A204.1 (cell line): Measurements from ENCODE around the gene ACOT7.
"Not testable (repeated sequence)": the region's sequence is repeated elsewhere in the genome, so short reads cannot be mapped to it uniquely, and the experiment has no call there.

Source experiments
- FAIRE-seq: peaks from 2 replicates; lab custom pipeline; 2012; peaks lifted over from hg19 to GRCh38; lab: Jason Lieb, UNC

ACOT7 gene, protein sequence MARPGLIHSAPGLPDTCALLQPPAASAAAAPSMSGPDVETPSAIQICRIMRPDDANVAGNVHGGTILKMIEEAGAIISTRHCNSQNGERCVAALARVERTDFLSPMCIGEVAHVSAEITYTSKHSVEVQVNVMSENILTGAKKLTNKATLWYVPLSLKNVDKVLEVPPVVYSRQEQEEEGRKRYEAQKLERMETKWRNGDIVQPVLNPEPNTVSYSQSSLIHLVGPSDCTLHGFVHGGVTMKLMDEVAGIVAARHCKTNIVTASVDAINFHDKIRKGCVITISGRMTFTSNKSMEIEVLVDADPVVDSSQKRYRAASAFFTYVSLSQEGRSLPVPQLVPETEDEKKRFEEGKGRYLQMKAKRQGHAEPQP

DNA sequence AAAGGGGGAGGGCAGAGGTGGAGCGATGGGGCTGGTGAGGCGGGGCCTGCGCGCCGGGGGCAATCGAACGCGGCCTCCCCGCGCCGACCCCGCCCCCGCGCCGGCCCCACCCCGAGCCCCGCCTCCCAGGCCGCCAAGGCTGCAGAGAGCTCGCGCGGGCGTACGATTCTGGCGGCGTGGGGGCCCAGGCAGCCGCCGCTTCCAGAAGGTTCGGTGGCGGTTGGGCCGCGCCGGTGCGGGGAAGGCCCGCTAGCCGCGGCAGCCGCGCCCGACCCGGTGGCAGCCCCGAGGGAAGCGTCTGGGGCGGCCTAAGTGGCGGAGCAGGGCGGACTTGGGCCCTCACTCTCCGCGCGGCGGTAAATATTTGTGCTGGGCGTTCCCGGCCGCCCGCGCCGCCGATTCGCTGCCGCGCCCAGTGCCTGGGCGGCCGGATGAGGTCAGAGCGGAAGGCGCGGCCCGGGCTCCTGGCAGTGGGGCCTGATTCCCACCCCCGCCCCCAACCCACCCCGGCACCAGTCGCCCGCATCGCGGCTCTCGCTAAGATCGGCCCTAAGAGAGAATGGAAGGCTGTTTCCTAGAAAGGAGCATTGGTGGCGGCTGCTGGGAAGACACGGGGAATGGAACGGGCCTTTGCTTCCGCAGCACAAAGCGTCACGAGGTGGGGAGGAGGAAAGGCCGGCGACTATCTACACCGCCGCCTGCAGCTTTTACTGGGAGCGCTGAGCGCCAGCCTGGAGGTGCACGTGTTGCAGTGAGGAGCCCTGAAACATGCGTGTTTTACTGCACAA is at the start of gene ACOT7:
TSS of gene ACOT7 (minus strand) at position 368 of the 788 bp plus-strand sequence. CDS start 368 bp downstream, outside the sequence.
- FAIRE-seq, result no peak

DNA sequence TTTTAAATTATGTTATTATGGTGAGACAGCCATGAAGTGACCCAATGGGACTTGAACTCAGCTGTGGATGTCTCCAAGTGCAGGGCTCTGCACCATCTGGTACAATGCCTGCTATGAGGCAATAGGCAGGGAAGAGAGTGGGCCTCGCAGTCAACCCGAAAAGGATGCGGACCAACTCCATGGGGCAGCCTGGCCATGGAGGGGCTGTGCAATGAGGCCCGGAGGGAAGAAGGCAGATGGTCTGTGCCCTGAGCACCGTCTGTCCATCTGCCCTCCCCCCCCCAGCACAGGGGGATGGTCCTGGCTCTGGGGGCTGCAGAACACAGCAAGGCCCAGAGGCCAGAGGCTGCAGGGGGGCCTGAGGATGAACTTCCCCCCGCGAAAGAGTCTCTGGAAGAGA is 48.0 kb upstream of the ACOT7 start:
- FAIRE-seq, result no peak

DNA sequence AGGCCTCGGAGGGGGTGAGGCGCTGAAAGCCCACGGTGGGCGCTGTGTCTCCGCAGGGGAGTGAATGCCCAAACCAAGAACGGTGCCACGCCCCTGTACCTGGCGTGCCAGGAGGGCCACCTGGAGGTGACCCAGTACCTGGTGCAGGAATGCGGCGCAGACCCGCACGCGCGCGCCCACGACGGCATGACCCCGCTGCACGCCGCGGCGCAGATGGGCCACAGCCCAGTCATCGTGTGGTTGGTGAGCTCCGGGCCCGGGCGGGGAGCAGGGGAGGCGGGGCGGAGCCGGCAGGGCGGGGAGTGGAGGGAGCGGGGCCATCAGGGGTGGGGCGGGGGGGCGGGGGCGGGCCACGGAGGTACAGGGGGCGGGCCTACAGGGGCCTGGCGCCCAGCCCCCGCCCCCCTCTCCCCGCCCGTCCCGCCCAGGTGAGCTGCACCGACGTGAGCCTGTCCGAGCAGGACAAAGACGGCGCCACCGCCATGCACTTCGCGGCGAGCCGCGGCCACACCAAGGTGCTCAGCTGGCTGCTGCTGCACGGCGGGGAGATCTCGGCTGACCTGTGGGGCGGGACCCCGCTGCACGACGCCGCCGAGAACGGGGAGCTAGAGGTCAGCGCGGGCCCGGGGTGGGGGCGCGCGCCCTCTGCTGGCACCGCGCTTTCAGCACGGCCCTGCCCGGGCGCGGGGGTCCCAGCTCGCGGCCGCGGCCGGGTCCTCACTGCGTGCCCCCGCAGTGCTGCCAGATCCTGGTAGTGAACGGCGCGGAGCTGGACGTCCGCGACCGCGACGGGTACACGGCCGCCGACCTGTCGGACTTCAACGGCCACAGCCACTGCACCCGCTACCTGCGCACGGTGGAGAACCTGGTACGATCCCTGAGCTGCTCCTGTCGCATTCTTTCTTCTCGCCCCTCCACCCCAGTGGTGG is 46.9 kb upstream of the ACOT7 start:
- FAIRE-seq, result no peak

DNA sequence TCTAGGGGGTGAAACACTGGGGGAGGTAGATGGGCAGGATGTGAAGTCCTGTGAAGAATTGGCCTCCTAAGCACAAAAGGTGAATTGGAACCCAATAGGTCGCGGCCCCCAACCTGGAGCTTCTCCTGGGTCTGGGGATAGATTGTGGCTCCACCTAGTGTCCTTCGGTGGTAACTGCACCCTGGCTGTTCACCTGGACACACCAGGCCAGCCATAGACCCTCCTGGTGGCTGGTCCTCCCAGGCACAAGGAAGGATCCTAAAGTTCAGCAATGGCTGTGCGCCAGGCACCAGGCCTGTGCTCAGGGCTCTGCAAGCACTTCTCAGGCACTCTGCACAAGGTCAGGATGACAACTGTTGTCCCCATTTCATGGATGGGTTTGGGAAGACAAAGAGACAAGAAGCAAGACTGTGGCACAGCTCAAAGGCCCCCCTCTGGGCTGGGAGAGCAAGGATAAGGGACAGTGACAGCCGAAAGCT is 44.5 kb upstream of the ACOT7 start:
- no peak for FAIRE-seq

DNA sequence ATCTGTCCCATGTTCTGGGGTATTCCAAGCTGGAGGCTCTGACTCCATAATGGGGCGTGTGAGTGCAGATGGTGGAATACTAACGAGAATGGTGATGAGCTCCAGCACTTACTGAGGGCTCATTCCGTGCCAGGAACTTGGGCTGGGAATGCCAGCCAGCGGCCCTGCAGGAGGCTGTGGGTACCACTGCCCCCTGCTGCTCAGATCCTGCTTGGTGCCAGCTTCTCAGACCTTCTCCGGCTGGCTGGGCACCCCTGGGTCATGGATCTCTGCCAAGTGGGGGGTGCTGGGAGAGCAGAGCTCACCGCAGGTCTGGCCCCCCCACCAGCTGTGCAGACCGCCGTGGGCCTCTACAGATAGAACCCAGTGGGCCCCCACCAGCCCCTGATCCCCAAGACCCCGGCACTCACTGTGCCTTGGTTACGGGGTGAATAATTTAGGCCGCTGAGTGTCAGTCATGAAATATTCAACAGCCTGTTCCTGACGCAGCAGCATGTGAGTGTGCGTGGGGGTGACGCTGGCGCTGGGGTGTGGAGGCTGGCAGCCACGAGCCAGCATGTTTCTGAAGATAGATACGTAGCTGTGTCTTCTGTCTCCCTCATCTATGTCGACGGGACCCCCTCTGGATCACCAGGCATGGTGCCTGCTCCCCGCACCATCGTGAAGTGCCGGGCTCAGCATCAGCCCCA is 43.6 kb upstream of the ACOT7 start:
- not testable (repeated sequence) for FAIRE-seq

DNA sequence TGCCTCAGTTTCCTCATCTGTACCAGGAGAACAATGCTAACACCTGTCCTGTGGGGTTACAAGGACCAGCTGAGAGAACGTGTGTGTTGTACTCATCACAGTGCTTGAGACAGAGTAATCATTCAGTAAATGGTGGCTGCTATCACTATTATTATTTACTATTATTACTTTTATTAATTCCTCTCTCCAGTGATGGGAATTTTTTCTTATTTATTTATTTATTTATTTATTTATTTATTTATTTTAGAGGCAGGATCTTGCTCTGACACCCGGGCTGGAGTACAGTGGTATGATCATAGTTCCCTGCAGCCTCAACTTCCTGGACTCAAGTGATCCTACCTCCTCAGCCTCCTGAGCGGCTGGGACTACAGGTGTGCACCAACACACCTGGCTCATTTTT is 42.7 kb upstream of the ACOT7 start:
- not testable (repeated sequence) for FAIRE-seq

DNA sequence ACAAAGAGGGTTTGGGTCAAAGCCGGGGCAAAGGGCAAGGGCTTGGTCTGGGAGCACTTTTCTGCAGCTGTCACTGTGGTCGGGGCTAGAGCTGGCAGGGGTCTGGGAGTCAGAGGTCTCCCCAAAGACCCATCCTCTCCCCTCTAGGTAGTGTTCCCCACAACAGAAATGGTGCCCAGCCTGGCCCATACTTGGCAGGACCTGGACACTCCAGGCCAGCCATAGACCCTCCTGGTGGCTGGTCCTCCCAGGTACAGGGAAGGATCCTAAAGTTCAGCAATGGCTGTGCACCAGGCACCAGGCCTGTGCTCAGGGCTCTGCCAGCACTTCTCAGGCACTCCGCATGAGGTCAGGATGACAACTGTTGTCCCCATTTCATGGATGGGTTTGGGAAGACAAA is 42.0 kb upstream of the ACOT7 start:
- no peak for FAIRE-seq

DNA sequence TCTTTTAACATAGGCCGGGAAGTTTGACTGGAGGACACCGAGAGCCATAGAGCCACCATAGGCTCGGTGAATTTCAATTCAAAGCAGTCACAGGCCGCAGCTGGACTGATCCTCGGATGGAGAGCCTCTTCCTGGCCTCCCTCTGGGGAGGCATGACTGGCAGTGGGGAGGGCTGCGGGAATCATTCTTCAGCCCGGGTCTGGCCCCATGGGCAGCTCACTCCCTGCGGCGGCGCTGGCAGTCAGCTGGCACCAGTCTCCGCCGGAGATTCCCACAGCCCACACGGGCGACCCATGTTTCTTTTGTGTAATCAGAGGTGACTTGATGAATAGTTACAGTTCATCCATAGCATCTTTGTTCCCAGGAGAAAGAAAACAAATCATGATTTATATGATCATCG is 41.6 kb upstream of the ACOT7 start:
- no peak for FAIRE-seq

DNA sequence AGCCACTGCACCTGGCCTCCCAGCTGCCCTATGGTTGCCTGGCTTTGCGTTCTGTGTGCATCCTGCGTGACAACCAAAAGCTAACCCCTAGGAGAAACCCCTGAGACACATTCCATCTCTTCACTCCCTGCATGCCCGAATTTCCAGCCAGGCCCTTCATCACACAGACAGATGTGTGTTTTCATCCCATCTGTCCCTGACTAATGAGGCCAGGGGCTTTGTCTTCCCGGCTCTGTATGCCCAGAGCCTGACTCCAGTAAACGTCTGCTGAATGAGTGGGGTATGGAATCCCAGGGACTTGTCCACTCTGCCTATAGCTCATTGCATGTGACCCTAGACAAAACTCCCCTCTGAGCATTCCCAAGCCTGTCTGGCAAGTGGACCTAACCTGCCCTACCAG is 40.6 kb upstream of the ACOT7 start:
- FAIRE-seq, result no peak

DNA sequence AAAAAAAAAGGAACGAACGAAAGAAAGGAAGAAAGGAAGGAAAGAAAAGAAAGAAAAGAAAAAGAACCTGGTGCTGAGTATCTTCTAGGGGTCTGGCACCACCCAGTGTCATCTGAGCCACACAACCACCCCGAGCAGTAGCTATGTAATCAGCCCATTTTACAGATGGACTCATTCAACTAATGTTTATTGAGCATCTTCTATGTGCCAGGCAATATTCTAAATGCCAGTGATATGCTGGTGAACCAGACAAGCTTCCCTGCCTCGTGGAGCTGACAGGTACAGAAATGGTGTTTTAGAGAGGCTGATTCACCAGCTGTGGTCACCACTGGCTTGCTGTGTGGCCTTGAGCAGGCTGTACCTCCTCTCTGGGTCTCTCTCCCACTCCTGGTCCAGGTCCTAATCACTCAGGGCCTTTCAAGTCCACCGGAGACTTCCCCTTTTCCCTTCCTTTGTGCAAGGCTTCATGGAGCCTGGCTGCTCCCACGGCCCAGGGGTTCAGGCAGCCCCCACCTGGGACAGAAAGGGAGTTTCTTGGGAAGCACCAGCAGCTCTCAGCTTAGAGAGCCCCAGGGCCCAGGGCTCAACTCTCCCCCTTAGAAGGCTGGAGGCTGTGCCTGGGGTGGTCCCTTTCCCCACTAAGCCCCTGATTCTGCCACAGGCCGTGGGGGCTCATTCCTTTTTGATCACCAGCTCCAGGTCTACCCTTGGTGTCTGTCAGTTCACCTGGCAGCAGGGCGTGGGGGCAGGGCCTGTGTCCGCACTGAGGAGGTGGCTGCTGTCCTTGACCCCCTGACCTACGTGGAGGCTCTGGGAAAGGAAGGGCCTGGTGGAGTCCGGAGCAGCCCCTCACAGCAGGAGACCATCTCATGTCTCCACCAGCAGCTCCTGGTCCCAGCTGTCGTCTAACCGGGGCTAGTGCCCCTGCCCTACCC is 38.3 kb upstream of the ACOT7 start:
- FAIRE-seq, result not testable (repeated sequence)

DNA sequence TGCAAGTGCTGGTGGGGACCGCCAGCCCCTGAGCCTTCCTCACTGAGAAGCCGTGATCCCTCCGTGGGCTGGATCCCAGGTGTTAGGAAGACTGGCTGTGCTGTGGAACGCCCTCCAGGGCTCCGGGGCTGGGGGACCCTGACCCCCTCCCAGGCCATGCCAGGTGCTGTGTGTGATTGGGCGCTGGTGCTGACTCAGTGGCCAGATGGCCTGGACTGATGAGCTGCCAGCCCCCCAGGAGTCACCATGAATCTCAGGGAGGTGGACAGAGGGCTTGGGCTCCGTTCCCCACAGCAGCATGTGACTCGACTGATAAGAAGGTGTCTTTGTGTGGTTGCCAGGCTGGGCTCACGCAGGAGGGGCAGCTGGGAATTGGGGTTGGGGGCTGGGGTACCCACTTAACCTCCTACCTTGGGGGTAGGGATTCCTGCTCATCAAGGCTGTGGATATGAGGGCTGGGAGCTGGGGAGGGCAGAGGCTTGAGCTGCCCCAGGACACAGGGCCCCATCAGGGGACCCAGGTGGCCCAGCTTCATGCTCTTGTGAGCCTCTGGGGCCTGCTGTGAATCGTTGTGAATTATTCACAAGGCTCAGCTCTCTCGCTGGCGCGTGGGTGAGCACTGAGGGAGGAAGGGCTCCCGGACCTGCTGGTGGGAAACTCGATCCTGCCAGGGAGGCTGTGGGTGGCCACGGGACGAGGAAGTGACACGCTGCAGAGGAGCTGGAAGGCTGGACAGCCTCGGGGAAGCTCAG is 36.3 kb upstream of the ACOT7 start:
- FAIRE-seq, result not testable (repeated sequence)

DNA sequence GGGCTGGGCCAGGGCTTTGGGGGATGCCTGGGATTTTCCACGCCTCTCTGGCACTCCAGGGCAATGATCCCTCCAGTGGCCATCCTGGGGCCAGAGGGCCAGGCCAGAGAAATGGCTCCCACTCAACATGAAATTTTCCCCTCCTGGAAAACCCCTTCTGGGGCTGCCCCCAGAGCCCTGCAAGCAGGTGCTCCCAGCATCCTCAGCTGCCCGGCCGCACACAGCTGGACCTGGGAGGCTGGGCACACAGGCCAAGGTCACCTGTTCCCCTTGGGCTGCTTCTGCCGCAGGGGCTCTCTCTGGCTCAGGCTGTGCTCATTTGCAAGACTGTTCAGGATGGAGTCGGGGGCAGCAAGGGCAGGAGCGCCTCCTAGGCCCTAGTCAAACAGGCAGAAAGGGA is 34.9 kb upstream of the ACOT7 start:
- not testable (repeated sequence) for FAIRE-seq

DNA sequence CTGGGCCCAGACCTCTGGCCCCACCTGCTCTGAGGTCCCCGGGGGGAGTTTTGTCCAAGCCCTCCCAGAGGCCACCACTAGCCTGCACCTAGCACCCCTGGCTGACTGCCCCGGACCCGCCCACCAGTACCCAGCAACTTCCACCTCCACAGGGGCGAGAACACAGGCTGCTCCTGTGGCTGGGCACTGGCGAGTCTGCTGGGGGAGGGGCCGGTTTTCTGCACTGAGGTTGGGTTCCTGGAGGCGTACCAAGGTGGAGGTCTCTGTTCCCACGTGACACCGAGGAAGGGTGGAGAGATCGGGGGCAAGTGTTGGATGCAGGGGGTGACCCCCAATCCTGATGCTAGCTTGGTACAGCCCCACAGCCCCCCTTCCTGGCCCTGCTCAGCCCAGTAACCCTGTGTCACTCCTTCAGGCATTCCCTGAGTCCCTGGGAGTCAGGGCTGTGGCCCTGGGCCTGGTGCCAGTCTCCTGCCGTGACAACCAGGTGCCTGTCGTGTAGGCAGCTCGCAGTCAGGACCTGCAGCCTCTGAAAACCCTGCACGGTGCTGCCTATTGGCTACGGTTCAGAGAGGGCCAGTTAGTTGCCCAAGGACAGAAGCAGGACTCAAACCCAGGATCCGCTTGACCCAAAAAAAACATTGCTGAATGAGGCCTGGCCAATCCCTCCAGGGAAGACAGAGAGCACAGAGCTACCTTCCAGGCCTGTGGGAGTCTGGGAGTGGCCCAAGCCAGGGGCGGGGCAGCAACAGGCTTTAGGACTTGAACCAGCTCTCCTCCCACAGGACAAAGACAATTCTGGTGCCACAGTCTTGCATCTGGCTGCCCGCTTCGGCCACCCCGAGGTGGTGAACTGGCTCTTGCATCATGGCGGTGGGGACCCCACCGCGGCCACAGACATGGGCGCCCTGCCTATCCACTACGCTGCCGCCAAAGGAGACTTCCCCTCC is 34.1 kb upstream of the ACOT7 start:
- no peak for FAIRE-seq

DNA sequence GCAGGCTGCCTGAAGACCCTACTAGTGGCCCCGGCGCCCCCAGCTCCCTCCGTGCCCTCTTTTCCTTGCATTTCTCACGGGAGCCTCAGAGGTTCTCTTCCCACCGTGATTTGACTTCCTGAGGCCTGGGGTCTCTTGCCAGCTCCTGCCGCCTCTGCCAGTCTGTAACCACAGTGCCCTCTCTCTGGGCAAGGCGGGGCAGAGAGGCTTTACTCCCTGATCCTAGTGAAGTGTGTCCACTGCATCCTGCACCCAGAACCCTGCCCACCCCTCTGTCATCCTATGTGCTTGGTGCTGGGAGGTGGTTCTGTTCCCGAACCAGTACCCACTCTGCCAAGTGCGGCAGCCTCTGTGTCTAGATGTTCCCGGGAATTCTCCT is 33.4 kb upstream of the ACOT7 start:
- FAIRE-seq, result no peak

DNA sequence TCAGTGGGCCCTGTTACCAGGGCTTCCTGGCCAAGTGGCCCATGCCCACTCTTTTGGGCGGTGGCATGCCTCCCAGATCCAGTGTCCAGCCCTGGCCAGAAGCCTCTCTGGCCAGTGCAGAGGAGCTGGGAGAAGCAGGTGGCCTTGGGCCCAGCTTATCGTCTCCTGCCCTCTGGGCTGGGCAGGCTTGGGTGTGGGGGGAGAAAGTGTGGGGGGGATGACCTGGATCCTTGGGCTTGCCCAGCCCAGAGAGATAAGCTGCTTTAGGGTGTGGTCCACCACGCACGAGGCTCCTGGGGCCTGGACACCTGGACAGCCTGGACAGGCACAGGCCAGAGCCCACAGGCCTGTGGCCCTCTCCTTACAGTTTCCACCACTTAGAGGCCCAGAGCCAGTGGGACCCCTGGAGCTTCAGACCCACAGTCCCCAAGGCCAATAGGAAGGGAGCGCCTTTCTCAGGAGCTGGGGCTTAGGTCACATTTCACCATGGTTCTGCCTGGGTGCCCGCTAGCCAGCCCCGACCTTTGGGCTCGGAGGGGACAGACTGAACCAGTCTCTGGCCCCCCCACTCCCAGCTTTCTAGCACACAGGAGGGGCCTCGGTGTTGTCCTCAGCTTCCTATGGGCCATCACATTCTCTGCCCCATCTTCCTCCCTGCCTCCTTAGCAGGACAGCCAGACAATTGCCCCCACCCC is 32.9 kb upstream of the ACOT7 start:
- FAIRE-seq, result no peak

DNA sequence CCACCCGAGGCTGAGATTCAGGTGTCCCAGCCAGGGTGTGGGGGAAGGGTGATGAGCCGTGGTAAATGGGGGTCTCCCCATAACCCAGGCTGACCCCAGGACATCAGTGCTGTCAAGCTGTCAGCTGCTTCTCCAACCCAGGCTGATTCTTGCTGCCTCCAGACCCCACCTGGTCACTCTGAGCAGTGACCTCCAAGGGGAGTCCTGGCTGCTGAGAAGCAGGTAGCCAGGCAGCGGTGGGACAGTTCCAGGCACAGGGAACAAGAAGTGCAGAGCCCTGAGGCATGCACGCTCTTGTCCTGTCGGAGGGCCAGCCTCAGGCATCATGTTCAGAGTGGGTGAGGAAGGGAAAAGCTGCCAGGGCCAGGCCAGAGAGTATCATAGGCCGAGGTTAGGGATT is 32.1 kb upstream of the ACOT7 start:
- no peak for FAIRE-seq

DNA sequence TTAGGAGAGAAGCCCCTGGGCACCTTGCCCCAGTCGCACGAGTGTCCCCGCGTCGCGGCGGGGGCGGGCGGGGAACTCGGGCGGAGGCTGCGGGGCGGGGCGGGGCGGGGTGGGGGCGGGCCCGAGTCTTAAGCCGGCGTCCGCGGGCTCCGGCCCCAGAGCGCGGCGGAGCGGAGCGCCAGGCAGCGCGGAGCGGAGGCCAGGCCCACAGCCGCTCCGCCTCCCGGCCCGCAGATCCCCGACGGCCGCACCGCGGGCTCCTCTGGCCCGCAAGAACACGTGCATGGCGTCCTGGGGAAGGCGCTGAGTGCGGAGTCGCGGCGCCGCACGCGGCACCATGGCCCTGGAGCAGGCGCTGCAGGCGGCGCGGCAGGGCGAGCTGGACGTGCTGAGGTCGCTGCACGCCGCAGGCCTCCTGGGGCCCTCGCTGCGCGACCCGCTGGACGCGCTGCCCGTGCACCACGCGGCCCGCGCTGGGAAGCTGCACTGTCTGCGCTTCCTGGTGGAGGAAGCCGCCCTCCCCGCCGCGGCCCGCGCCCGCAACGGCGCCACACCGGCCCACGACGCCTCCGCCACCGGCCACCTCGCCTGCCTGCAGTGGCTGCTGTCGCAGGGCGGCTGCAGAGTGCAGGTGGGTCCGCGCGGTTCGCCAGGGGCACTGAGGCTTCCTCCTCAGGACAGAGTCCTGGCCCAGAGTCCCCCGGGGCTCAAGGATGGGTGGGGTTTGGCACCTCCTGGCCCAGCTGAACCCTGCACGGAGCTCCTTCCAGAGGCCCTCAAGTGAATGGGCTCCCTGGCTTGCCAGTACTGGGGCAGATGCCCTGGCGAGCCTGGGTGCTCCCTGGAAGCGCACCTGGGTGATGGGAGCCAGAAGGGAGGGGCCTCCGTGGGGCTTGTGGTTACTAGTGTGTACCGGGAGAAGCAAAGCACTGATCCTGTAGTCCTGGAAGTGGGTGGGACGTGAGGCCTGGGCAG is 31.3 kb upstream of the ACOT7 start, which contains the start of gene ESPN:
TSS of gene ESPN (plus strand) at position 158 of the 975 bp plus-strand sequence. CDS start at position 338, 180 bp downstream.
- FAIRE-seq, result no peak
